Measurements from ENCODE around the gene MEGF8. TPM values are rescaled to one million over a fixed set of nuclear protein-coding genes. Genes with fewer than 3 reads are reported as not detected.
A peak's percentile ranks its signal among the peaks of the same experiment; 100 is the strongest.

Gene MEGF8
- total RNA-seq, 1 donor from 2014 or later: 45.0 TPM

DNA sequence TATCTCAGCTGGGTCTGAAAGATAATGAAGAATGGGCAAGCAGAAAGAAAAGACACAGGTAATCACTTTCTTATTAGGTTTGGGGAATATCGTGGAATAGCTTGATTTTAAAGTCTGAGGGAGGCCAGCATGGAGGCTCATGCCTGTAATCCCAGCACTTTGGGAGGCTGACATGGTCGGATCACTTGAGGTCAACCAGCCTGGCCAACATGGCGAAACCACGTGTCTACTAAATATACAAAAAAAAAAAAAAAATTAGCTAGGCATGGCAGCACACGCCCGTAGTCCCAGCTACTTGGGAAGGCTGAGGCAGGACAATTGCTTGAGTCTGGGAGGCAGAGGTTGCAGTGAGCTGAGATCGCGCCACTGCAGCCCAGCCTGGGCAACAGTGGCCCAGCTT is 21.6 kb upstream of the MEGF8 start:
- TF ChIP-seq, protein P1, sequence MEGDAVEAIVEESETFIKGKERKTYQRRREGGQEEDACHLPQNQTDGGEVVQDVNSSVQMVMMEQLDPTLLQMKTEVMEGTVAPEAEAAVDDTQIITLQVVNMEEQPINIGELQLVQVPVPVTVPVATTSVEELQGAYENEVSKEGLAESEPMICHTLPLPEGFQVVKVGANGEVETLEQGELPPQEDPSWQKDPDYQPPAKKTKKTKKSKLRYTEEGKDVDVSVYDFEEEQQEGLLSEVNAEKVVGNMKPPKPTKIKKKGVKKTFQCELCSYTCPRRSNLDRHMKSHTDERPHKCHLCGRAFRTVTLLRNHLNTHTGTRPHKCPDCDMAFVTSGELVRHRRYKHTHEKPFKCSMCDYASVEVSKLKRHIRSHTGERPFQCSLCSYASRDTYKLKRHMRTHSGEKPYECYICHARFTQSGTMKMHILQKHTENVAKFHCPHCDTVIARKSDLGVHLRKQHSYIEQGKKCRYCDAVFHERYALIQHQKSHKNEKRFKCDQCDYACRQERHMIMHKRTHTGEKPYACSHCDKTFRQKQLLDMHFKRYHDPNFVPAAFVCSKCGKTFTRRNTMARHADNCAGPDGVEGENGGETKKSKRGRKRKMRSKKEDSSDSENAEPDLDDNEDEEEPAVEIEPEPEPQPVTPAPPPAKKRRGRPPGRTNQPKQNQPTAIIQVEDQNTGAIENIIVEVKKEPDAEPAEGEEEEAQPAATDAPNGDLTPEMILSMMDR (IDR thresholded peaks at IDR 0.05; ENCODE audit: insufficient read depth, low read length, poor library complexity, severe bottlenecking): no peak
- H3K27me3 ChIP-seq (ENCODE audit: control insufficient read depth, insufficient read depth, low read length): no peaks in the 10 kb centered on the region
- no peak overlapping the region for H3K4me3 ChIP-seq (ENCODE audit: low read depth, low read length)
- no peaks in the 10 kb centered on the region for H3K36me3 ChIP-seq (ENCODE audit: control insufficient read depth, insufficient read depth, low read length)
- DNase-seq (ENCODE audit: low read depth): no peak

DNA sequence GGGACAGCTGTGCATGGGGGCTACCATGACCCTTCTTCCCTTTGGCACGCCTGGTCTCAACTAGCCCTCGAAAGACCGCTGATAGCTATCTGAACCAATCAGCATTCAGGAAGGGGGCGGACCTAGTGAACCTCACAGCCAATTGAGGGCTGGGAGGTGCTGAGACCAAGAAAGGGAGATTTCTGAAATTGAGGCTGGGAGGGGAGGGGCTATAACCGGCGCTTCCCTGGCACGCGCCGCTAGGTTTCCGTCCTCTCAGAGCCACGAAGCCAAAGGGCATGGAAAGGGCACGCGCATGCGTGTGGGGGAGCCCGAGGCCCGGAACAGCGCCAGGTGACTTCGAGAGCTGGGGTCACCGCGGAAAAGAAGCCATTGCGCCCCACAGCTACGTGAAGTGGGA is 18.8 kb upstream of the MEGF8 start:
- H3K27me3 ChIP-seq (ENCODE audit: control insufficient read depth, insufficient read depth, low read length): peaks cover 2% of the 10 kb centered on the region

DNA sequence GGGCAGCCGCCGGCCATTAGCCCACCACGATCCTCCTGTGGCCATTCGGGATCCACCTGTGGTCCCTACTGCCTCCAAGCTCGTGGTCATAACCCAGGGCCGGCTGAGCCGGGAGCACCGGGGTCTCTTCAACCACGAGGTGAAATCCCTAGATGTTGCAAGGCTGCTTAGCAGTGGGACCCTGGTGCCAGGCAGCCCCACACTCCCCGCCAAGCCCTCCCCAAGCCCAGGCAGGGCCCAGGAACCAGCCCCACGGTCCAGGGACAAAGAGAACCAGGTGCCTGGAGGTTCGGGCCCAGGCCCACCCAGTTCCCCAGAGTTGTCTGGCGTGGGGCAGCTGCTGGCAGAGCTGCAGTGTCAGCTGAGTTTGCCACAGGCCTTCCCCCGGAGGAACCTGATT is 15.7 kb upstream of the MEGF8 start:
- Histone ChIP-seq H3K4me3 (ENCODE audit: low read depth, low read length) (no peak overlapping the region), H3K27me3 (ENCODE audit: control insufficient read depth, insufficient read depth, low read length) (peaks cover 22% of the 10 kb centered on the region), H3K36me3 (ENCODE audit: control insufficient read depth, insufficient read depth, low read length) (no peaks in the 10 kb centered on the region)
- DNase-seq (ENCODE audit: low read depth): no peak
- TF ChIP-seq, protein P1 (IDR thresholded peaks at IDR 0.05; ENCODE audit: insufficient read depth, low read length, poor library complexity, severe bottlenecking): no peak

More for the DNA sequence above, 18.8 kb upstream of the MEGF8 start:
- TF ChIP-seq, protein P1 (IDR thresholded peaks at IDR 0.05; ENCODE audit: insufficient read depth, low read length, poor library complexity, severe bottlenecking): no peak
- Histone ChIP-seq H3K36me3 (ENCODE audit: control insufficient read depth, insufficient read depth, low read length) (no peaks in the 10 kb centered on the region), H3K4me3 (ENCODE audit: low read depth, low read length) (no peak overlapping the region)
- no peak for DNase-seq (ENCODE audit: low read depth)

DNA sequence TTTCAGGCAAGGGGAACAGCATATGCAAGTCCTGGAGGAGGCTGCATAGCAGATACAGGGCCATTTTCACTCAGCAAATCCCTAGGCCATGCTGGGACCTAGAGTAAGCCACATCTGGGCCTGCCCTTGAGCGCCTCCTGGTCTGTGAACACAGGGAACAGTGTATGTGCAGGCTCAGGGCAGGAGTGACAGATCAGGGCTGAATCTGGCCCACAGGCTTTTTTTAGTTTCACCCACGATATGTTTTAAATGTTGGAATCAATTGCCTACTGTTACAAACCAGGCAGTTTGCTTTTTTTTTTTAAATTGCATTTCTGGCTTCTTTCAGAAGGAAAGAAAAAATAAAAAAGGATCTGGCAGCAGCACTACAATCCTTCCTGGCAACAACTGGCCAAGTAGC is 13.8 kb upstream of the MEGF8 start:
- DNase-seq (ENCODE audit: low read depth): no peak
- Histone ChIP-seq H3K36me3 (ENCODE audit: control insufficient read depth, insufficient read depth, low read length) (no peaks in the 10 kb centered on the region), H3K27me3 (ENCODE audit: control insufficient read depth, insufficient read depth, low read length) (peaks cover 27% of the 10 kb centered on the region), H3K4me3 (ENCODE audit: low read depth, low read length) (no peak overlapping the region)
- TF ChIP-seq, protein P1 (IDR thresholded peaks at IDR 0.05; ENCODE audit: insufficient read depth, low read length, poor library complexity, severe bottlenecking): peak; percentile 11

DNA sequence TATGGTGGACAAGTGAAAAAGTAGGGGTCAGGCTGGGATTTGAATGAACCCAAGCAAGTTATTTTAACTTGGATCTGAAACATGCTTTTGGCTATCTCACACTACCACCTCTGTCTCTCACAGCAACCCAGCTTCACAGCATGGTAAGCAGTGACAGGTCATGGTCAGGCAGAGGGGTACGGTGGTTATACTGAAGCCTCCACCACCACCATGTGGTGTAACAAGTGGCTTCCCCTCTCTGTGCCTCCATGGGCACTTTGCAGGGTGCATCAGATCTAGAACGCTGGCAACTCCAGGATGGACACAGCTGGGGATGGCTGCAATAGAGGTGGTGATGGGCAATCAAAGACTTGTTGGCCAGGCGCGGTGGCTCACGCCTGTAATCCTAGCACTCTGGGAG is 13.1 kb upstream of the MEGF8 start:
- no peaks in the 10 kb centered on the region for H3K36me3 ChIP-seq (ENCODE audit: control insufficient read depth, insufficient read depth, low read length)
- TF ChIP-seq, protein P1 (IDR thresholded peaks at IDR 0.05; ENCODE audit: insufficient read depth, low read length, poor library complexity, severe bottlenecking): no peak
- H3K27me3 ChIP-seq (ENCODE audit: control insufficient read depth, insufficient read depth, low read length): peaks cover 27% of the 10 kb centered on the region
- DNase-seq (ENCODE audit: low read depth): no peak
- no peak overlapping the region for H3K4me3 ChIP-seq (ENCODE audit: low read depth, low read length)

DNA sequence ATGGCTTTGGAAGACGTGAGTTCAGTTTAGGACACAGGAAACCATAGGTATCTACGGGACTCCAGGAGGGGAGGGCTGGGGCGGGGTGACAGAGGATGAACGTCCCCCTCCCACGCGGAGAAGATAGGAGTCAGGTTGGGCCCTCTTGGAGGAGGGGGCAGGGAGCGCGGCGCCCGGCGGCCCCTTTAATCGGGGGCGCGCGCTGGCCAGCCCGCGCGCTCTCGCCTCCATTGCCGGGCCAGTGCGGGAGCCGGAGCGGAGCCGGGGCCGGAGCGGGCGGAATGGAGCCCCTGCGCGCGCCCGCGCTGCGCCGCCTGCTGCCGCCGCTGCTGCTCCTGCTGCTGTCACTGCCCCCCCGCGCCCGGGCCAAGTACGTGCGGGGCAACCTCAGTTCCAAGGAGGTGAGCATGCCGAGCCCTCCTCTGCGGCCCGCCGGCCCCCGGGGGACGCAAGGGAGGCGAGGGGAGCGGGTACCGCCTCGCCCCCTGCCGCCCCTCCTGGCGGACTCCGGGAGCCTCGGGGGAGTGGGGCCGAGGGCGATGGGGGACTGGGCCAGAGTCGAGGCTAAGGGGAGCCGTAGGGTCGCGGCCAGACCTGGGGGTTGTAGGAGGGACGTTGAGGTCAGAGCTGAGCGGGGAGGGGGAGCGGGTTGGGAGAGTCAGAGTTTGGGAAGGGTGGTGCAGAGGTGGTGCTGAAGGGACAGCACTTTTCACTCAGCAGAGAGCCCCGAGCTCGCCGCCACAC is 12.2 kb upstream of the MEGF8 start, which contains the start of gene TMEM145:
Gene TMEM145 (plus strand): TSS at position 214 of the 744 bp plus-strand sequence. CDS start 68 bp downstream, at position 282.
- Histone ChIP-seq H3K27me3 (ENCODE audit: control insufficient read depth, insufficient read depth, low read length) (peaks cover 27% of the 10 kb centered on the region), H3K36me3 (ENCODE audit: control insufficient read depth, insufficient read depth, low read length) (no peaks in the 10 kb centered on the region), H3K4me3 (ENCODE audit: low read depth, low read length) (peak within 1 kb of the TSS; percentile 25)
- DNase-seq (ENCODE audit: low read depth): no peak
- TF ChIP-seq, protein P1 (IDR thresholded peaks at IDR 0.05; ENCODE audit: insufficient read depth, low read length, poor library complexity, severe bottlenecking): no peak

All from kidney epithelial cell (primary cell).